ENCODE data around the gene TNKS2.

- no peak for TF ChIP-seq CTCF (IDR thresholded peaks at IDR 0.05; ENCODE audit: low read length)
- TF ChIP-seq EZH2 (IDR thresholded peaks at IDR 0.05; ENCODE audit: borderline replicate concordance, low read length): no peak
Measured at GRCh38 chr10:91756286-91756685, 41.9 kb upstream of the TNKS2 start.
